H9 (cell line): ENCODE measurements around the gene BCL11B. TPM values are rescaled to one million over a fixed set of nuclear protein-coding genes. Genes with fewer than 3 reads are reported as not detected.

Source experiments
- DNase-seq: peaks from one replicate; pipeline ENCODE4 v3.0.0-alpha.2; 2017
- H2AFZ ChIP-seq: one replicate; pipeline ENCODE4 v1.6.1; 2013; ENCODE audit warnings: mild to moderate bottlenecking, low read length, control low read depth, moderate library complexity
- H2AK5ac ChIP-seq: 2 replicates; pipeline ENCODE4 v1.6.1; 2013; ENCODE audit warnings: low read length, control low read depth, mixed read lengths; ENCODE audit not compliant: insufficient read length
- H2BK120ac ChIP-seq: one replicate; pipeline ENCODE4 v1.6.1; 2013; ENCODE audit warnings: low read depth, mild to moderate bottlenecking, low read length, control low read depth, inconsistent platforms; ENCODE audit not compliant: poor library complexity, severe bottlenecking
- H2BK12ac ChIP-seq: 2 replicates; pipeline ENCODE4 v1.6.1; 2013; ENCODE audit warnings: low read length, control low read depth, mixed read lengths, low read depth; ENCODE audit not compliant: insufficient read length
- H2BK15ac ChIP-seq: 2 replicates; pipeline ENCODE4 v1.6.1; 2013; ENCODE audit warnings: low read depth, low read length, control low read depth
- H2BK20ac ChIP-seq: one replicate; pipeline ENCODE4 v1.6.1; 2013; ENCODE audit warnings: low read depth, mild to moderate bottlenecking, low read length, control low read depth, inconsistent platforms; ENCODE audit not compliant: poor library complexity, severe bottlenecking
- H2BK5ac ChIP-seq: 2 replicates; pipeline ENCODE4 v1.6.1; 2013; ENCODE audit warnings: low read length, control low read depth, mixed read lengths; ENCODE audit not compliant: insufficient read length
- H3K14ac ChIP-seq: 2 replicates; pipeline ENCODE4 v1.6.1; 2013; ENCODE audit warnings: low read length, control low read depth; ENCODE audit not compliant: insufficient read depth
- H3K18ac ChIP-seq: 2 replicates; pipeline ENCODE4 v1.6.1; 2013; ENCODE audit warnings: low read depth, mild to moderate bottlenecking, mixed read lengths, low read length, control low read depth; ENCODE audit not compliant: insufficient read length
- H3K23ac ChIP-seq: 2 replicates; pipeline ENCODE4 v1.6.1; 2013; ENCODE audit warnings: low read length, control low read depth, mixed read lengths, low read depth; ENCODE audit not compliant: insufficient read length
- H3K23me2 ChIP-seq: 2 replicates; pipeline ENCODE4 v1.6.1; 2013; ENCODE audit warnings: low read depth, mild to moderate bottlenecking, mixed read lengths, low read length, control low read depth; ENCODE audit not compliant: insufficient read length, poor library complexity, severe bottlenecking
- H3K27ac ChIP-seq: 2 replicates; pipeline ENCODE4 v1.5.1; 2013; ENCODE audit warnings: low read length, control low read depth, mixed read lengths, low read depth; ENCODE audit not compliant: insufficient read length
- H3K27me3 ChIP-seq: 2 replicates; pipeline ENCODE4 v1.6.1; 2013; ENCODE audit warnings: low read length, control low read depth, inconsistent platforms; ENCODE audit not compliant: insufficient read depth
- H3K4ac ChIP-seq: 2 replicates; pipeline ENCODE4 v1.6.1; 2013; ENCODE audit warnings: low read depth, mild to moderate bottlenecking, control low read depth, inconsistent platforms, low read length, moderate library complexity
- H3K4me1 ChIP-seq: 2 replicates; pipeline ENCODE4 v1.6.1; 2013; ENCODE audit warnings: low read length, control low read depth, inconsistent platforms; ENCODE audit not compliant: insufficient read depth
- H3K4me2 ChIP-seq: 2 replicates; pipeline ENCODE4 v1.6.1; 2013; ENCODE audit warnings: low read length, control low read depth, mixed read lengths; ENCODE audit not compliant: insufficient read length, insufficient read depth
- H3K56ac ChIP-seq: 2 replicates; pipeline ENCODE4 v1.6.1; 2013; ENCODE audit warnings: low read depth, mild to moderate bottlenecking, mixed read lengths, low read length, control low read depth; ENCODE audit not compliant: insufficient read length
- H3K79me1 ChIP-seq: 2 replicates; pipeline ENCODE4 v1.6.1; 2013; ENCODE audit warnings: low read depth, mild to moderate bottlenecking, moderate library complexity, low read length, control low read depth, inconsistent platforms; ENCODE audit not compliant: insufficient read depth, poor library complexity, severe bottlenecking
- H3K79me2 ChIP-seq: 2 replicates; pipeline ENCODE4 v1.6.1; 2013; ENCODE audit warnings: low read length, control low read depth, inconsistent platforms; ENCODE audit not compliant: insufficient read depth
- H3K9ac ChIP-seq: 2 replicates; pipeline ENCODE4 v1.6.1; 2013; ENCODE audit warnings: low read length, control low read depth, mixed read lengths; ENCODE audit not compliant: insufficient read length; ENCODE audit errors: extremely low read depth
- H3K9me3 ChIP-seq: one replicate; pipeline ENCODE4 v1.6.1; 2013; ENCODE audit warnings: low read depth, low read length, inconsistent platforms; ENCODE audit not compliant: control insufficient read depth
- H3T11ph ChIP-seq: one replicate; pipeline ENCODE4 v1.6.1; 2013; ENCODE audit warnings: mild to moderate bottlenecking, low read length, control low read depth, inconsistent platforms
- H4K20me1 ChIP-seq: one replicate; pipeline ENCODE4 v1.6.1; 2013; ENCODE audit not compliant: control insufficient read depth, insufficient read length, insufficient read depth
- H4K5ac ChIP-seq: 2 replicates; pipeline ENCODE4 v1.6.1; 2013; ENCODE audit warnings: low read depth, mild to moderate bottlenecking, mixed read lengths, low read length, control low read depth; ENCODE audit not compliant: insufficient read length
- H4K8ac ChIP-seq: replicated peaks from 2 replicates; pipeline ENCODE4 v1.6.1; 2013; ENCODE audit warnings: low read length, control low read depth, mixed read lengths, low read depth; ENCODE audit not compliant: insufficient read length
- H4K91ac ChIP-seq: 2 replicates; pipeline ENCODE4 v1.6.1; 2013; ENCODE audit warnings: low read depth, mild to moderate bottlenecking, moderate library complexity, mixed read lengths, low read length, control low read depth; ENCODE audit not compliant: insufficient read length
- H3K27ac Mint-ChIP-seq, 3 experiments: 2 replicates in 2 of 3; 3 replicates in 1 of 3; pipeline ENCODE4 v1.8.0; 2020 to 2021; ENCODE audit warnings: mixed read lengths in 3 of 3, mild to moderate bottlenecking in 1 of 3, moderate library complexity in 1 of 3
- H3K27me3 Mint-ChIP-seq: 2 replicates; pipeline ENCODE4 v1.8.0; 2021; ENCODE audit warnings: low read depth, mild to moderate bottlenecking, moderate library complexity, mixed read lengths
- H3K36me3 Mint-ChIP-seq, 3 experiments: 2 replicates in 2 of 3; 3 replicates in 1 of 3; pipeline ENCODE4 v1.8.0; 2020 to 2021; ENCODE audit warnings: low read depth in 3 of 3, mixed read lengths in 3 of 3; ENCODE audit not compliant: insufficient read depth in 1 of 3
- H3K4me1 Mint-ChIP-seq, 2 experiments: 2 replicates each; pipeline ENCODE4 v1.8.0; 2020; ENCODE audit warnings: mixed read lengths in 2 of 2
- H3K4me3 Mint-ChIP-seq, 2 experiments: 2 replicates in 1 of 2; 3 replicates in 1 of 2; pipeline ENCODE4 v1.8.0; 2020 to 2021; ENCODE audit warnings: mild to moderate bottlenecking in 2 of 2, mixed read lengths in 2 of 2, moderate library complexity in 1 of 2
- H3K9me3 Mint-ChIP-seq, 2 experiments: 2 replicates in 1 of 2; 3 replicates in 1 of 2; pipeline ENCODE4 v1.8.0; 2020; ENCODE audit warnings: mild to moderate bottlenecking in 2 of 2, mixed read lengths in 2 of 2, moderate library complexity in 1 of 2
- CTCF ChIP-seq: fragments of 200-600 bp; sonication (generic); conservative IDR thresholded peaks from 3 replicates; pipeline ENCODE4 v1.8.0; 2021; ENCODE audit warnings: antibody characterized with exemption, mild to moderate bottlenecking
- WGBS: extraction: QIAGEN DNeasy Blood & Tissue Kit; methylation state at CpG from one replicate; pipeline ENCODE4 v1.1.7; 2013; ENCODE audit warnings: missing lambda C conversion rate, low lambda C conversion rate, mixed read lengths; ENCODE audit not compliant: insufficient read length; ENCODE audit errors: extremely low coverage; 5-methylcytosine and 5-hydroxymethylcytosine counted together
- total RNA-seq: library from RNA; stranded (reverse); gene quantifications from 2 replicates; pipeline ENCODE4 v1.2.1, GENCODE V29; 2021

Gene BCL11B
- total RNA-seq, 1 experiment from 2014 or later = 4.9 TPM

GRCh38 chr14:99258876-99259726, 12.9 kb downstream of the BCL11B start:
- peaks cover 0 to 9% (median 1%) of the 10 kb centered on the region in 3 experiments; a peak in 2 of 7 replicates for H3K36me3 Mint-ChIP-seq
- H3K27me3 Mint-ChIP-seq = no peaks in the 10 kb centered on the region
- H2BK12ac ChIP-seq = no peak overlapping the region
- H3K4me1 Mint-ChIP-seq = peaks cover 66 to 68% of the 10 kb centered on the region in 2 experiments
- no peaks in the 10 kb centered on the region for H3K9me3 ChIP-seq
- peaks cover 2% of the 10 kb centered on the region; the same call in 1 of the 2 replicates for H3K79me2 ChIP-seq
- no peaks in the 10 kb centered on the region for H3K23me2 ChIP-seq
- H3K14ac ChIP-seq = no peak overlapping the region
- no peak overlapping the region for H2AFZ ChIP-seq
- H2BK120ac ChIP-seq = no peak overlapping the region
- TF ChIP-seq CTCF = no peak
- no peak overlapping the region for H2BK15ac ChIP-seq
- H2BK5ac ChIP-seq = no peak overlapping the region
- no peaks in the 10 kb centered on the region for H3K27me3 ChIP-seq
- H3K79me1 ChIP-seq = no peaks in the 10 kb centered on the region
- H4K91ac ChIP-seq = no peak overlapping the region
- H3K9me3 Mint-ChIP-seq = no peaks in the 10 kb centered on the region
- peak overlapping the region in 2 of 3 experiments; percentile 29 to 62; a peak in 3 of 7 replicates for H3K27ac Mint-ChIP-seq
- no peak overlapping the region for H3K4ac ChIP-seq
- peaks cover 15% of the 10 kb centered on the region for H3K4me1 ChIP-seq
- H2BK20ac ChIP-seq = no peak overlapping the region
- H3K4me2 ChIP-seq = no peak overlapping the region
- no peak overlapping the region for H4K8ac ChIP-seq
- H3K23ac ChIP-seq = no peak overlapping the region
- H3K56ac ChIP-seq = no peak overlapping the region
- peak overlapping the region in 1 of 2 experiments; percentile 38; a peak in 1 of 5 replicates for H3K4me3 Mint-ChIP-seq
- no peak overlapping the region for H3K9ac ChIP-seq
- WGBS = 100% methylated on average over 2 of the region's 27 CpGs
- H4K20me1 ChIP-seq = peaks cover 5% of the 10 kb centered on the region
- no peak overlapping the region for H3T11ph ChIP-seq
- no peak overlapping the region for H2AK5ac ChIP-seq
- no peak overlapping the region for H3K27ac ChIP-seq
- H4K5ac ChIP-seq = no peak overlapping the region
- no peak for DNase-seq
- no peak overlapping the region for H3K18ac ChIP-seq
